Measurements from ENCODE around the gene OR4K2.

The OR4K2 gene

GRCh38 chr14:19902409-19902808 lies 27.5 kb downstream of the OR4K2 start:
- Histone ChIP-seq H3K9me3 (ENCODE audit: control insufficient read depth, low read depth, low read length) (peaks cover 83% of the 10 kb centered on the region), H3K9ac (ENCODE audit: low read length) (no peak overlapping the region)

GRCh38 chr14:19906665-19907064 lies 31.7 kb downstream of the OR4K2 start:
- H3K27ac ChIP-seq (ENCODE audit: low read length) = no peak overlapping the region
- no peak overlapping the region for H3K4me3 ChIP-seq (ENCODE audit: low read length)
- H3K27me3 ChIP-seq (ENCODE audit: control insufficient read depth, insufficient read depth, low read length) = no peaks in the 10 kb centered on the region
- H3K9ac ChIP-seq (ENCODE audit: low read length) = no peak overlapping the region
- peaks cover 82% of the 10 kb centered on the region for H3K9me3 ChIP-seq (ENCODE audit: control insufficient read depth, low read depth, low read length)
- H3K4me1 ChIP-seq (ENCODE audit: control insufficient read depth, low read depth, low read length) = no peaks in the 10 kb centered on the region
- no peaks in the 10 kb centered on the region for H3K36me3 ChIP-seq (ENCODE audit: control insufficient read depth, low read depth, low read length)

More at GRCh38 chr14:19902409-19902808, 27.5 kb downstream of the OR4K2 start:
- no peak overlapping the region for H3K4me3 ChIP-seq (ENCODE audit: low read length)
- no peaks in the 10 kb centered on the region for H3K27me3 ChIP-seq (ENCODE audit: control insufficient read depth, insufficient read depth, low read length)
- no peak overlapping the region for H3K27ac ChIP-seq (ENCODE audit: low read length)
- no peaks in the 10 kb centered on the region for H3K36me3 ChIP-seq (ENCODE audit: control insufficient read depth, low read depth, low read length)
- H3K4me1 ChIP-seq (ENCODE audit: control insufficient read depth, low read depth, low read length) = no peaks in the 10 kb centered on the region

GRCh38 chr14:19911114-19911513 lies 36.2 kb downstream of the OR4K2 start:
- H3K36me3 ChIP-seq (ENCODE audit: control insufficient read depth, low read depth, low read length) = no peaks in the 10 kb centered on the region
- no peak overlapping the region for H3K27ac ChIP-seq (ENCODE audit: low read length)
- no peak overlapping the region for H3K4me3 ChIP-seq (ENCODE audit: low read length)
- no peaks in the 10 kb centered on the region for H3K4me1 ChIP-seq (ENCODE audit: control insufficient read depth, low read depth, low read length)
- H3K27me3 ChIP-seq (ENCODE audit: control insufficient read depth, insufficient read depth, low read length) = no peaks in the 10 kb centered on the region
- peaks cover 55% of the 10 kb centered on the region for H3K9me3 ChIP-seq (ENCODE audit: control insufficient read depth, low read depth, low read length)
- no peak overlapping the region for H3K9ac ChIP-seq (ENCODE audit: low read length)

GRCh38 chr14:19917243-19917642 lies 42.3 kb downstream of the OR4K2 start:
- Histone ChIP-seq H3K27me3 (ENCODE audit: control insufficient read depth, insufficient read depth, low read length) (no peaks in the 10 kb centered on the region), H3K36me3 (ENCODE audit: control insufficient read depth, low read depth, low read length) (no peaks in the 10 kb centered on the region), H3K27ac (ENCODE audit: low read length) (no peak overlapping the region), H3K4me3 (ENCODE audit: low read length) (no peak overlapping the region), H3K4me1 (ENCODE audit: control insufficient read depth, low read depth, low read length) (no peaks in the 10 kb centered on the region), H3K9me3 (ENCODE audit: control insufficient read depth, low read depth, low read length) (peaks cover 52% of the 10 kb centered on the region), H3K9ac (ENCODE audit: low read length) (no peak overlapping the region)

GRCh38 chr14:19917955-19918518 lies 43.1 kb downstream of the OR4K2 start:
- H3K27me3 ChIP-seq (ENCODE audit: control insufficient read depth, insufficient read depth, low read length) = no peaks in the 10 kb centered on the region
- no peak overlapping the region for H3K4me3 ChIP-seq (ENCODE audit: low read length)
- no peak overlapping the region for H3K9ac ChIP-seq (ENCODE audit: low read length)
- H3K9me3 ChIP-seq (ENCODE audit: control insufficient read depth, low read depth, low read length) = peaks cover 52% of the 10 kb centered on the region
- no peak overlapping the region for H3K27ac ChIP-seq (ENCODE audit: low read length)
- H3K4me1 ChIP-seq (ENCODE audit: control insufficient read depth, low read depth, low read length) = no peaks in the 10 kb centered on the region
- no peaks in the 10 kb centered on the region for H3K36me3 ChIP-seq (ENCODE audit: control insufficient read depth, low read depth, low read length)

GRCh38 chr14:19918553-19919264 lies 43.8 kb downstream of the OR4K2 start:
- Histone ChIP-seq H3K4me3 (ENCODE audit: low read length) (no peak overlapping the region), H3K36me3 (ENCODE audit: control insufficient read depth, low read depth, low read length) (no peaks in the 10 kb centered on the region), H3K27ac (ENCODE audit: low read length) (no peak overlapping the region), H3K9ac (ENCODE audit: low read length) (no peak overlapping the region), H3K27me3 (ENCODE audit: control insufficient read depth, insufficient read depth, low read length) (no peaks in the 10 kb centered on the region), H3K9me3 (ENCODE audit: control insufficient read depth, low read depth, low read length) (peaks cover 53% of the 10 kb centered on the region), H3K4me1 (ENCODE audit: control insufficient read depth, low read depth, low read length) (no peaks in the 10 kb centered on the region)

GRCh38 chr14:19920021-19920657 lies 45.2 kb downstream of the OR4K2 start, which contains the start of gene OR4K5:
Gene OR4K5, plus strand, starts transcription at chr14:19920607. Its CDS starts 0 bp downstream, at chr14:19920607.
- Histone ChIP-seq H3K4me1 (ENCODE audit: control insufficient read depth, low read depth, low read length) (no peaks in the 10 kb centered on the region), H3K4me3 (ENCODE audit: low read length) (no peak within 1 kb of the TSS), H3K9ac (ENCODE audit: low read length) (no peak within 1 kb of the TSS), H3K27ac (ENCODE audit: low read length) (no peak within 1 kb of the TSS), H3K36me3 (ENCODE audit: control insufficient read depth, low read depth, low read length) (no peaks in the 10 kb centered on the region), H3K9me3 (ENCODE audit: control insufficient read depth, low read depth, low read length) (peaks cover 62% of the 10 kb centered on the region), H3K27me3 (ENCODE audit: control insufficient read depth, insufficient read depth, low read length) (no peaks in the 10 kb centered on the region)

- Histone ChIP-seq H3K9me3 (ENCODE audit: control insufficient read depth, low read depth, low read length) (peaks cover 66% of the 10 kb centered on the region), H3K4me3 (ENCODE audit: low read length) (no peak within 1 kb of the TSS), H3K4me1 (ENCODE audit: control insufficient read depth, low read depth, low read length) (no peaks in the 10 kb centered on the region), H3K36me3 (ENCODE audit: control insufficient read depth, low read depth, low read length) (no peaks in the 10 kb centered on the region), H3K9ac (ENCODE audit: low read length) (no peak within 1 kb of the TSS), H3K27ac (ENCODE audit: low read length) (no peak within 1 kb of the TSS), H3K27me3 (ENCODE audit: control insufficient read depth, insufficient read depth, low read length) (no peaks in the 10 kb centered on the region)
These were observed 55.7 kb downstream of the OR4K2 start, which contains the start of gene OR4K1 for GRCh38 chr14:19930617-19931016. Gene OR4K1, plus strand, starts transcription at chr14:19930917. Its CDS starts 4,750 bp downstream, at chr14:19935667.

Data from iPS-18a (cell line).